PFSK-1 (cell line): Measurements from ENCODE around the gene DCBLD1.

ENCODE experiments used
- FOXP2 ChIP-seq: optimal IDR thresholded peaks from 2 replicates; pipeline ENCODE3; 2011; ENCODE audit warnings: borderline replicate concordance, control low read depth, inconsistent platforms; ENCODE audit not compliant: insufficient read depth; ENCODE audit errors: extremely low read length, extremely low read depth
- POLR2AphosphoS5 ChIP-seq: IDR thresholded peaks from 2 replicates; pipeline ENCODE4 v1.6.1; 2012; ENCODE audit warnings: low read depth, mild to moderate bottlenecking, control low read depth, low read length, moderate library complexity
- SIN3A ChIP-seq: IDR thresholded peaks from 2 replicates; pipeline ENCODE4 v1.6.1; 2012; ENCODE audit warnings: mild to moderate bottlenecking, low read length, moderate library complexity, borderline replicate concordance; ENCODE audit not compliant: insufficient read depth
- TAF1 ChIP-seq: IDR thresholded peaks from 2 replicates; pipeline ENCODE4 v1.6.1; 2012; ENCODE audit warnings: low read length, control low read depth, borderline replicate concordance; ENCODE audit not compliant: insufficient read depth
- TF ChIP-seq, protein P1 (sequence below), 2 experiments: IDR thresholded peaks; 2 replicates each; pipeline versions ENCODE4 v1.6.1 to v1.8.0; 2011 to 2012; ENCODE audit warnings: low read depth in 2 of 2, low read length in 2 of 2, control low read depth in 1 of 2, inconsistent platforms in 1 of 2, mild to moderate bottlenecking in 1 of 2, moderate library complexity in 1 of 2; ENCODE audit not compliant: insufficient read depth in 1 of 2

The DCBLD1 gene

DNA sequence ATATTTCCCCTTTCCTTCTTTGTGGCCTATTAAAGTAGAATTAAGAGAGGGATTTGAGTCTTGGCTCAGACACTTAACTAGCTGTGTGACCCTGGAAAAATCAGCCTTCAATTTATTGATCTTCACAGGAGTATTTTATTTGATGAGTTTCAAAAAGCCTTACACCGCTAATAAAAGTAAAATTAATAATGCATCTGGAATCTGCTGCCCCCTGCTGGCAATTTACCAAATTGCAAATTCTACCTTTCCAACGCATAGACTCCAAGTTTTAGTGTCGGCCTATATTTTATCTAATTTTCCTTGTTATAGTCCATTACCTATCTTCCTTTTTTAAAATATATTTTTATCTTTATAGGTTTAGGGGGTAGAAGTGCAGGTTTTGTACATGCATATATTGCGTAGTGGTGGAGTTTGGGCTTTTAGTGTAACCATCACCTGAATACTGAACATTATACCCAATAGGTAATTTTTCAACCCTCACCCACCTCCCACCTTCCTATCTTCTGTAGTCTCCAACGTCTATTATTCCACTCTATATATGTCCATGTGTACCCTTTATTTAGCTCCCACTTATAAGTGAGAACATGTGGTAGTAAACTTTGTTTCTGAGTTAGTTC lies 73.5 kb downstream of the DCBLD1 start:
- TF ChIP-seq TAF1 (no peak), POLR2AphosphoS5 (no peak), SIN3A (no peak)

DNA sequence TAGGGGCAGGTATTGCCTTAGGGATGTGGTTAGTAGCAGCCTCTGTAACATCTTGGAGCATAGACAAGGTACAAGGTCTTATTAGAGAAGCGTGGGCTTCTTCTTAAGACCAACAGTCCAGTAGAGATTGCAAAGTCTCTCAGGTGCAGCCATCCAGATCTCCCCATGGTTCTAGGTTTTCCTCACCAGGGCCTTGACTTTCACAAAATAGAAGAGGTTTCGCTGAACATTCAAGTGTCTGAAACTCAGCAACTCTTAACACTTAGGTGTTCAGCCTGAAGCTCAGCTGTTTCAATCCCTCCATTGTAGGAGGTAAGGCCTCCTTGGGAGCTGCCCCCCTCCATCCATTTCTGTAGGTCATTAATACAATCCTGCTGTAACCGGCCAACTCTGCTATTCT lies 75.5 kb downstream of the DCBLD1 start:
- no peak for TF ChIP-seq SIN3A
- TF ChIP-seq POLR2AphosphoS5, result no peak
- no peak for TF ChIP-seq FOXP2
- no peak for TF ChIP-seq TAF1
- TF ChIP-seq, protein P1, sequence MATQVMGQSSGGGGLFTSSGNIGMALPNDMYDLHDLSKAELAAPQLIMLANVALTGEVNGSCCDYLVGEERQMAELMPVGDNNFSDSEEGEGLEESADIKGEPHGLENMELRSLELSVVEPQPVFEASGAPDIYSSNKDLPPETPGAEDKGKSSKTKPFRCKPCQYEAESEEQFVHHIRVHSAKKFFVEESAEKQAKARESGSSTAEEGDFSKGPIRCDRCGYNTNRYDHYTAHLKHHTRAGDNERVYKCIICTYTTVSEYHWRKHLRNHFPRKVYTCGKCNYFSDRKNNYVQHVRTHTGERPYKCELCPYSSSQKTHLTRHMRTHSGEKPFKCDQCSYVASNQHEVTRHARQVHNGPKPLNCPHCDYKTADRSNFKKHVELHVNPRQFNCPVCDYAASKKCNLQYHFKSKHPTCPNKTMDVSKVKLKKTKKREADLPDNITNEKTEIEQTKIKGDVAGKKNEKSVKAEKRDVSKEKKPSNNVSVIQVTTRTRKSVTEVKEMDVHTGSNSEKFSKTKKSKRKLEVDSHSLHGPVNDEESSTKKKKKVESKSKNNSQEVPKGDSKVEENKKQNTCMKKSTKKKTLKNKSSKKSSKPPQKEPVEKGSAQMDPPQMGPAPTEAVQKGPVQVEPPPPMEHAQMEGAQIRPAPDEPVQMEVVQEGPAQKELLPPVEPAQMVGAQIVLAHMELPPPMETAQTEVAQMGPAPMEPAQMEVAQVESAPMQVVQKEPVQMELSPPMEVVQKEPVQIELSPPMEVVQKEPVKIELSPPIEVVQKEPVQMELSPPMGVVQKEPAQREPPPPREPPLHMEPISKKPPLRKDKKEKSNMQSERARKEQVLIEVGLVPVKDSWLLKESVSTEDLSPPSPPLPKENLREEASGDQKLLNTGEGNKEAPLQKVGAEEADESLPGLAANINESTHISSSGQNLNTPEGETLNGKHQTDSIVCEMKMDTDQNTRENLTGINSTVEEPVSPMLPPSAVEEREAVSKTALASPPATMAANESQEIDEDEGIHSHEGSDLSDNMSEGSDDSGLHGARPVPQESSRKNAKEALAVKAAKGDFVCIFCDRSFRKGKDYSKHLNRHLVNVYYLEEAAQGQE (IDR thresholded peaks at IDR 0.05; ENCODE audit: insufficient read depth in 1 of 2, low read depth in 2 of 2, low read length in 2 of 2), result no peak

- TF ChIP-seq, protein P1 (IDR thresholded peaks at IDR 0.05; ENCODE audit: insufficient read depth in 1 of 2, low read depth in 2 of 2, low read length in 2 of 2), result no peak
- TF ChIP-seq SIN3A (no peak), POLR2AphosphoS5 (no peak), TAF1 (no peak), FOXP2 (no peak)
Observed at GRCh38 chr6:117558818-117559217, 76.3 kb downstream of the DCBLD1 start.

DNA sequence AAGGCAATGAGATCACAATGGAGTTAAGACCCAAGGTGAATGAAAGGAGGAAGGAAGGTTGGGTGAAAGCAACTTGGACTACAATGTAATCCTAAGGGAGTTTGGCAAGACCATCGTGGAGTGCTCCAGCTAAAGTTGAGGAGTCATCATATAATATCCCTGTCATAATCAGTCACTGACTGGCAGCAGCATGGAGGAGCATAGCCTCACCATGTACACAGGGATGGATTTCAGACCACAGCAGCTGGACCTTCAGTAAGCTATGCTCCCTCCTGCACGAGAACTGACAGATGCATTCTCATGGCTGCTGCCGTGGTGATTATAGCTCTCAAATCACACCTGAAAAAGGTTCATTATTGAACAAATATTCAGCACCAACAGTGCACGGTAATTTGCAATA lies 76.8 kb downstream of the DCBLD1 start:
- TF ChIP-seq TAF1 (no peak), FOXP2 (no peak), SIN3A (no peak), POLR2AphosphoS5 (no peak)
- TF ChIP-seq, protein P1 (IDR thresholded peaks at IDR 0.05; ENCODE audit: insufficient read depth in 1 of 2, low read depth in 2 of 2, low read length in 2 of 2), result no peak

DNA sequence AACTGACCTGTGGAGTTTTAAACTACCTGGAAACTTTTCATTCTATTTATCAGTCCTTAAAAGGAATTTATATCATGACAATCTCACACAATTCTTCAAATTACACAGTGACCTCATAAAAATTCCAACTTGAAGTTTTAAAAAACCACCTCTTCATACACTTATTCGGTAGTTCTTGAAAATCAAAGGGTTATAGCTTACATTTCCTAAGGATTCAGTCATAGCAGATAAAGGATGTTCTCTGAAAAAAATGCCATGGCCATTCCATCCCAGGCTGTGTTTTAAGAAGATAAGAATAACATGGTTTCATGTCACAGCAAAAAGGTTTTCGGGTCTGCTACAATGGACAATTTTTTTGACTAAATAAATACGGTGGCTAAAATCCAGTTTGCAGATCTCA lies 78.7 kb downstream of the DCBLD1 start:
- TF ChIP-seq, protein P1 (IDR thresholded peaks at IDR 0.05; ENCODE audit: insufficient read depth in 1 of 2, low read depth in 2 of 2, low read length in 2 of 2), result no peak
- no peak for TF ChIP-seq TAF1
- TF ChIP-seq FOXP2, result no peak
- TF ChIP-seq SIN3A, result no peak
